HepG2 (cell line): Measurements from ENCODE around the gene ANO2.

Experiments
- ATF4 ChIP-seq, 2 experiments: fragments of 450-650 bp in 1 of 2; sonication (generic) in 1 of 2; formaldehyde crosslinking; IDR thresholded peaks; 2 replicates each; pipeline versions ENCODE4 v1.5.0 to v1.8.0; 2020 to 2022; ENCODE audit warnings: mild to moderate bottlenecking in 1 of 2, missing genetic modification reagents in 1 of 2
- EZH2 ChIP-seq: conservative IDR thresholded peaks from 2 replicates; pipeline ENCODE4 v1.6.1; 2012; ENCODE audit warnings: mild to moderate bottlenecking, low read depth, low read length, moderate library complexity
- HDAC1 ChIP-seq: sonication (generic); formaldehyde crosslinking; IDR thresholded peaks from 2 replicates; pipeline ENCODE4 v1.5.1; 2020; ENCODE audit warnings: mild to moderate bottlenecking, missing genetic modification reagents
- MAFG ChIP-seq: sonication (generic); formaldehyde crosslinking; IDR thresholded peaks from 2 replicates; pipeline ENCODE4 v1.5.1; 2020; ENCODE audit warnings: mild to moderate bottlenecking, missing genetic modification reagents
- POLR2A ChIP-seq, 2 experiments: IDR thresholded peaks; 2 replicates each; pipeline ENCODE4 v1.6.1; 2011; ENCODE audit warnings: low read depth in 2 of 2, low read length in 2 of 2, mild to moderate bottlenecking in 1 of 2, moderate library complexity in 1 of 2; ENCODE audit not compliant: insufficient read depth in 1 of 2
- REST ChIP-seq, 2 experiments: IDR thresholded peaks; 2 replicates each; pipeline ENCODE4 v1.6.1; 2011 to 2012; ENCODE audit warnings: low read length in 2 of 2, borderline replicate concordance in 1 of 2, low read depth in 1 of 2, mild to moderate bottlenecking in 1 of 2, moderate library complexity in 1 of 2
- ZKSCAN1 ChIP-seq: fragments of 150-350 bp; IDR thresholded peaks from 2 replicates; pipeline ENCODE4 v1.6.1; 2014; ENCODE audit warnings: low read length
- TF ChIP-seq, protein P1 (sequence below): sonication (generic); formaldehyde crosslinking; IDR thresholded peaks from 2 replicates; pipeline ENCODE4 v1.4.0; 2020; ENCODE audit warnings: missing genetic modification reagents

GRCh38 chr12:5736527-5736926, 208.5 kb downstream of the ANO2 start:
- TF ChIP-seq HDAC1 (no peak), MAFG (CRISPR knock-in tag) (no peak), REST (IDR thresholded peaks at IDR 0.05; ENCODE audit: borderline replicate concordance in 1 of 2, low read depth in 1 of 2, low read length in 2 of 2) (no peak), POLR2A (IDR thresholded peaks at IDR 0.05; ENCODE audit: insufficient read depth in 1 of 2, low read depth in 2 of 2, low read length in 2 of 2) (no peak), ZKSCAN1 (no peak), ATF4 (CRISPR knock-in tag; IDR thresholded peaks at IDR 0.05) (no peak), EZH2 (no peak)
- TF ChIP-seq, protein P1, sequence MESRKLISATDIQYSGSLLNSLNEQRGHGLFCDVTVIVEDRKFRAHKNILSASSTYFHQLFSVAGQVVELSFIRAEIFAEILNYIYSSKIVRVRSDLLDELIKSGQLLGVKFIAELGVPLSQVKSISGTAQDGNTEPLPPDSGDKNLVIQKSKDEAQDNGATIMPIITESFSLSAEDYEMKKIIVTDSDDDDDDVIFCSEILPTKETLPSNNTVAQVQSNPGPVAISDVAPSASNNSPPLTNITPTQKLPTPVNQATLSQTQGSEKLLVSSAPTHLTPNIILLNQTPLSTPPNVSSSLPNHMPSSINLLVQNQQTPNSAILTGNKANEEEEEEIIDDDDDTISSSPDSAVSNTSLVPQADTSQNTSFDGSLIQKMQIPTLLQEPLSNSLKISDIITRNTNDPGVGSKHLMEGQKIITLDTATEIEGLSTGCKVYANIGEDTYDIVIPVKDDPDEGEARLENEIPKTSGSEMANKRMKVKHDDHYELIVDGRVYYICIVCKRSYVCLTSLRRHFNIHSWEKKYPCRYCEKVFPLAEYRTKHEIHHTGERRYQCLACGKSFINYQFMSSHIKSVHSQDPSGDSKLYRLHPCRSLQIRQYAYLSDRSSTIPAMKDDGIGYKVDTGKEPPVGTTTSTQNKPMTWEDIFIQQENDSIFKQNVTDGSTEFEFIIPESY (CRISPR knock-in tag), result no peak
